LNCAP (cell line): ENCODE data around the gene LAMP1.

Experiments
- TF ChIP-seq, protein P1 (sequence below): fragments of 450-650 bp; IDR thresholded peaks from 2 replicates; pipeline ENCODE4 v1.5.1; 2017; ENCODE audit warnings: mild to moderate bottlenecking

LAMP1 gene, protein sequence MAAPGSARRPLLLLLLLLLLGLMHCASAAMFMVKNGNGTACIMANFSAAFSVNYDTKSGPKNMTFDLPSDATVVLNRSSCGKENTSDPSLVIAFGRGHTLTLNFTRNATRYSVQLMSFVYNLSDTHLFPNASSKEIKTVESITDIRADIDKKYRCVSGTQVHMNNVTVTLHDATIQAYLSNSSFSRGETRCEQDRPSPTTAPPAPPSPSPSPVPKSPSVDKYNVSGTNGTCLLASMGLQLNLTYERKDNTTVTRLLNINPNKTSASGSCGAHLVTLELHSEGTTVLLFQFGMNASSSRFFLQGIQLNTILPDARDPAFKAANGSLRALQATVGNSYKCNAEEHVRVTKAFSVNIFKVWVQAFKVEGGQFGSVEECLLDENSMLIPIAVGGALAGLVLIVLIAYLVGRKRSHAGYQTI

DNA sequence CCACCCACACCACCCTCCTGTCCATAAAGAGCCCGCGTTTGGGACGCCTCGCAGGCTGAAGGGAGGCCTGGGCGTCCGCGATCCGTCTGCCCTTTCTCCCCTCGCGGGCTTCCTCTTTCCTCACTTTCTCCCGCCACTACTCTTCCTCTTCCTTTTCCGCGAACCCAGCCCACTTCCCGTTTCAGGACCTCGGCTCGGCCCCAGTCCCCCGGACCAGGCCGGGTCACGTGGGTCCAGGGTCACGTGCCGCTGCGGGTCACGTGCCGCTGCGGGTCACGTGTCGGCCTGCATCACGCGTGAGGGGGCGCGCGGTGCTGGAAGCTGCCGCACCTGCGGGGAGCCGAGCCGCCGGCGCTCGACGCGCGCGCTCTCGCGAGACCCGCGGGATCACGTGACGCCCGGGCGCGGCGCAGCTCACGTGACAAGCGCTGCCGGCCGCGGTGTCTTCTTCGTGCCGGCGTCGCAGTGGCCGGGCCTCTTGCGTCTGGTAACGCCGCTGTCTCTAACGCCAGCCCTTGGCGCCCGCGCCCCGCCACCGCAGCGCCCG lies at the start of gene LAMP1:
LAMP1 (plus strand) TSS at position 417 of the 547 bp plus-strand sequence. CDS start 196 bp downstream, outside the sequence.
- TF ChIP-seq, protein P1, sequence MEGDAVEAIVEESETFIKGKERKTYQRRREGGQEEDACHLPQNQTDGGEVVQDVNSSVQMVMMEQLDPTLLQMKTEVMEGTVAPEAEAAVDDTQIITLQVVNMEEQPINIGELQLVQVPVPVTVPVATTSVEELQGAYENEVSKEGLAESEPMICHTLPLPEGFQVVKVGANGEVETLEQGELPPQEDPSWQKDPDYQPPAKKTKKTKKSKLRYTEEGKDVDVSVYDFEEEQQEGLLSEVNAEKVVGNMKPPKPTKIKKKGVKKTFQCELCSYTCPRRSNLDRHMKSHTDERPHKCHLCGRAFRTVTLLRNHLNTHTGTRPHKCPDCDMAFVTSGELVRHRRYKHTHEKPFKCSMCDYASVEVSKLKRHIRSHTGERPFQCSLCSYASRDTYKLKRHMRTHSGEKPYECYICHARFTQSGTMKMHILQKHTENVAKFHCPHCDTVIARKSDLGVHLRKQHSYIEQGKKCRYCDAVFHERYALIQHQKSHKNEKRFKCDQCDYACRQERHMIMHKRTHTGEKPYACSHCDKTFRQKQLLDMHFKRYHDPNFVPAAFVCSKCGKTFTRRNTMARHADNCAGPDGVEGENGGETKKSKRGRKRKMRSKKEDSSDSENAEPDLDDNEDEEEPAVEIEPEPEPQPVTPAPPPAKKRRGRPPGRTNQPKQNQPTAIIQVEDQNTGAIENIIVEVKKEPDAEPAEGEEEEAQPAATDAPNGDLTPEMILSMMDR, result no peak

DNA sequence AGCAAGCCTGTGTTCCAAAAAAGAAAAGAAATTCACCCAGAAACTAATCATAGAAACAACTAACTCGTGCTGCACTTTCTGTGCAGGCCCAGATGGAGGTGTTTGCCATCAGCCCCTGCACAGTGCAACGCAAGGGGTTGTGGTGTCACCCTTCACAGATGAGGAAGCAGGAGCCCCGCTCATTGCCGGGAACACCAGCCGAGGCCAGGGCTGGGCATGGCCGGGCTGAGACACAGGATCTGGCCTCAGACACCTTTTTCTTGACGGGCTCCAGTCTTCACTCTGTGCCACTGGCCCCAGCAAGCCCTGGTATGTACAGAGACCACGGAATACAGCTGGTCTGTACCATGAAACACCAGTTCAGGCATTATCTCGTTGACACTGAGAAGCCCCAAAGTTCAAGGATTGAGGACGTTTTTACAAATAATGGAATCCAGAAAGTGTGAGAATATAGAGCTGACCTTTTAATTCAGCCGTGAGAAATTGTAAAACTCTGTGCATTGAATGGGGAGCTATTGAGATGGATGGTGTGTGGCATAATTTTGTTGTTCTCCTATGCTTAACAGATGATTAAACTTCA lies 44.4 kb upstream of the LAMP1 start:
- TF ChIP-seq, protein P1, result no peak

DNA sequence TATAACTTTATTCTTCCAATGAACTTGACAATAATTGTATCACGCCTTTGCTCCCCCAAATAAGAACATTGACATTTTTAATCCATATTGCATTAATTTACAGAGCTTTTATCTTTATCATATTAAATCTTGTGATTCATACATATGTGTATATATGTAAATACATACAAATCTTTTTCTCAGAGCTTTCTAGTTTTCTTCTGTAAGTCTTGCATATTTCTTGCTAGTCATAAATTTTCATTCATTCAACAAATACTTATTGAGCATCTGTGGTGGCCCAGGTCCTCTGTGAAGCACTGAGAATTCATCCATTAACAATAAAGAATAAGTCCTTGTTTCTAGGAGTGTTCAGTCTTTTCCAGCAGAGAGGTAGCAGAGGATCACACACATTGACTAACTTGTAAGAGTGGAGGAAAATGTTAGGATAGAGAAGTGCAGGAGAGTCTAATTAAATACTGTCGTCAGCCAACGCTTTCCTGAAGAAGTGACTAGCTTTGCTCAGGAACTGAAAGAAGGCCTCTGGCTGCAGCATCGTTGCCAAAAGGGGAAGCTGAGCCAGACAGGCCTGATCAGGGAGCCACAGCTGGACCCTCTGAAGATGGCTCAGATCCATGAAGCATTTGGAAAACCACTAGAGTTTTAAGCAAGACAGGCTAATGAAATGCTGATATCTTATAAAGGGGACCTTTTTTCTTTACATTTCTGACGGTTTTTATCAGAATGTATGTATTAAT lies 38.6 kb upstream of the LAMP1 start:
- TF ChIP-seq, protein P1, result no peak

DNA sequence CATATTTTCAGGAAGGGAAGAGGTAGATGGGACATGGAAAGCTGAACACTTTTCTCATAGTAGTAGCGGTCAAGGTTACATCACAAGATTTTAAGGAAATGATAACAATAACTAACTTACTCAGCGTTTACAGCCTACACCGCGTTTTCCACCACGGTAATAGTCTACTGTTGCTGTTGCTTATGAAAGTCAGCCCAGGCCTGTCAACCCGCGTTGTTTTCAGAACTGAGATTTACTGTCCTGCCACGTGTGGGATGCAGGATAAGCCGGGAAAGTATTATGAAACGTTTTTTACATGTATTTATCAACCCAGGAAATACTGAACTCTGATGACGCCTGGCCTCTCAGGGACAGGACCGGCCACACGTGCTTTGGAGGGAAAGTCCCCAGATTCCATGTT lies 36.0 kb upstream of the LAMP1 start:
- TF ChIP-seq, protein P1, result no peak

DNA sequence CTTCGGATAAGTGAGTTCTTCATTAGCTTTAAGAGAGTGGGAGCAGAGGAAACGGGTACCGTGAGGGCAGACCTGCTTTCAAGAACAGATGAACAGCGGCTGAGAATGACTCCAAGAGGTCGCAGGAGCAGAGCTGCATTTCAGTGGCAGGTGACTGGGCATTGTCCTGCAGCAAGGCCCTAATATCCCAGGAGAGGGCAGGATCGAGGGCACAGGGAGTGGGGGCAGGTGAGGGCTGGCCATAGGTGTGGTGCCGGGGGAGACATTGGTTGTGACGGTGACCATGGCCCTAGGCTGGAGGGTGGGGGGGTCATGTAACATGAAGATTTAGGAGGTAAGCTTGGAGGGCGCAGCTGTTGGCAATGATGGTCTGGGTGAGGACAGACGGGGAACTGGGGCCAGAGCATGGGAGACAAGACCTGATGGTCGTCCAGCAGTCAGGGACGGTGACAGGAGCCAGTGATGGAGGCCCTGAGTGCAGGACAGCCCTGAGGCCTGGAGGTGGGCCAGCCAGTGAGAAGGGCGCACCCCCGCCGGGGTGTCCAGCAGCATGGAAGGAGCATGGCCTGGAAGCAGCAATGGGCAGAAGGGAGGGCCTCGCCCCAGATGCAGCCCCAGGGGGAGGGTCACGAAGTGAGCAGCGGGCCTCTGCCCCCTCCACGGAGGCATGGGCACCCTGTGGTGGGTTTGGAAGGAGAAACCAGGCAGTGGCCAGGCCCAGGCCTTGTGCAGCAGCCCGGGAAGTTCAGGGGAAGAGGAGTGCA lies 29.2 kb upstream of the LAMP1 start:
- TF ChIP-seq, protein P1, result no peak

DNA sequence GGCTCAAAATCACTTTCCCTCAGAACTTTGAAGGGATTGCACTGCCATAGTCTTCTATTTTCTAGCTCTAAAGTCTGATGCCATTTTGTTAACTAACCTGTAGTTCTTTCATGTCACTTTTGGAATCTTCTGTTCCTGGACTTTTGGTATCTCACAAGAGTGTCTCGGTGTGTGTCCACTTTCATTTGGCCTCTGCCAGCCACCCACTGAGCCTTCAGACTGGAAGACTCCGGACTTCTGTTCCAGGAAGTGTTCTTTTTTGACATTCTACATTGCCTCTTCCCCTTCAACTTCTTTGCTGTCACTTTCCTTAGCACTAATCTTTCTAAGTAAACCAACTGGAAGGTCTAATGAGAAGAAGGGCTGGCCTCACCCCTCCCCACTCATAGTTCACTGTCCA lies 25.0 kb upstream of the LAMP1 start:
- TF ChIP-seq, protein P1, result no peak

DNA sequence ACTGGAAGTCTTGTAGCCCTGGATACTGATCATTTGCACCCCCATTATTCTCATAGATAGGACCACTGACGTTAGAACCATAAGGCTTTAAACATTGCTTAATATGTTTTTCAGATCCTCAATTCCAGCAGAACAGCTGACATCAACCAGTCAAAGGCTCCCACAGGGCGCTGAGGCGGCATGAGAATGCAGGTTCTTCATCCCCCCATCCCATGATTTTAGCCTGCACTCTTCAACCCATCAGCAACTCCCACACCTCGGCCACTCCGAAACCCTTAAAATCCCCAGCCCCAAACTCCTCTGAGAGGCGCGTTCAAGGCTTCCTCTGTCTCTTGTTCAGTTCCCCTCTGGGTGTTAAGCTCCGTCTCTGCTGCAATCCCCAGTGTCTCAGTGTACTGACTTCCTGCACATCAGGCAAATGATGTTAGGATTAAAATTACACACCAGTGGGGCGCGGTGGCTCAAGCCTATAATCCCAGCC lies 24.3 kb upstream of the LAMP1 start:
- TF ChIP-seq, protein P1, result no peak
